Measurements from ENCODE around the gene NTRK3. TPM values are rescaled to one million over a fixed set of nuclear protein-coding genes. Genes with fewer than 3 reads are reported as not detected.

Gene NTRK3
- total and polyA plus RNA-seq, 2 donors (not counting 3 experiments of a cell fraction or from before 2014, with no cell fraction given), result not detected

- intact Hi-C loops (cut with micrococcal nuclease), result no loop called here
- DNase-seq (ENCODE audit: low read depth, low spot score), result no peak
- H3K27me3 ChIP-seq (ENCODE audit: control insufficient read depth in 2 of 2, insufficient read depth in 2 of 2, low read length in 2 of 2), result no peaks in the 10 kb centered on the region
Observed at GRCh38 chr15:88113613-88114308, 142.8 kb downstream of the NTRK3 start.

More at GRCh38 chr15:88113613-88114308, 142.8 kb downstream of the NTRK3 start:
- Histone ChIP-seq H3K79me2 (ENCODE audit: control insufficient read depth, insufficient read depth, low read length) (no peaks in the 10 kb centered on the region), H4K20me1 (replicated peaks; ENCODE audit: control insufficient read depth, extremely low read depth, insufficient read depth, low read length) (no peaks in the 10 kb centered on the region), H3K4me1 (ENCODE audit: control insufficient read depth, extremely low read depth, insufficient read depth, low read length) (no peaks in the 10 kb centered on the region), H3K9me3 (replicated peaks; ENCODE audit: control insufficient read depth, insufficient read depth, low read length) (peaks cover 4% of the 10 kb centered on the region), H3K27ac (ENCODE audit: insufficient read depth, low read depth, low read length) (no peak overlapping the region), H3K9ac (replicated peaks; ENCODE audit: extremely low read depth, insufficient read depth, low read length) (no peak overlapping the region), H3K4me3 (replicated peaks in 1 of 3; ENCODE audit: insufficient read depth in 1 of 3, low read depth in 1 of 3, low read length in 3 of 3) (no peak overlapping the region), H3K36me3 (ENCODE audit: control insufficient read depth in 2 of 2, extremely low read depth in 1 of 2, insufficient read depth in 2 of 2, low read length in 2 of 2) (no peaks in the 10 kb centered on the region), H3K4me2 (ENCODE audit: insufficient read depth, low read length) (no peak overlapping the region), H2AFZ (ENCODE audit: low read depth, low read length) (no peak overlapping the region), H3K9me1 (replicated peaks; ENCODE audit: control insufficient read depth, extremely low read depth, insufficient read depth, low read length) (no peaks in the 10 kb centered on the region)
- no TSS peak for BruUV-seq (replicated peaks)
- dilution Hi-C loops (cut with MboI; ENCODE audit: extremely low pct_ligation_motif_present, low sequenced_read_pairs), result no loop called here
- ChIA-PET CTCF (no interaction called here), POLR2A (no interaction called here)
- TF ChIP-seq JUN (IDR thresholded peaks at IDR 0.05; ENCODE audit: borderline replicate concordance, insufficient read depth, insufficient read length, low read depth) (no peak), POLR2A (IDR thresholded peaks at IDR 0.05; ENCODE audit: low read depth, low read length) (no peak), POLR2AphosphoS5 (IDR thresholded peaks at IDR 0.05; ENCODE audit: insufficient read depth, low read depth, low read length) (no peak), GATA2 (IDR thresholded peaks at IDR 0.05; ENCODE audit: insufficient read depth, insufficient read length, low read depth, low read length) (no peak), FOS (IDR thresholded peaks at IDR 0.05; ENCODE audit: borderline replicate concordance, insufficient read depth, low read length) (no peak), CTCF (IDR thresholded peaks at IDR 0.05; ENCODE audit: extremely low read depth in 1 of 2, insufficient read depth in 1 of 2, low read depth in 1 of 2, low read length in 2 of 2) (no peak), MAX (IDR thresholded peaks at IDR 0.05; ENCODE audit: insufficient read depth, insufficient read length) (no peak), EZH2 (IDR thresholded peaks at IDR 0.05; ENCODE audit: borderline replicate concordance, low read depth, low read length, severe bottlenecking) (no peak), MYC (IDR thresholded peaks at IDR 0.05; ENCODE audit: low read depth, low read length) (no peak)
- no peak for FAIRE-seq

All from endothelial cell of umbilical vein (primary cell).